ENCODE data around the gene RNF213. TPM values are rescaled to one million over a fixed set of nuclear protein-coding genes. Genes with fewer than 3 reads are reported as not detected.

Gene RNF213
- total RNA-seq, 4 donors from 2014 or later = 90.5 to 186 (median 142) TPM

DNA sequence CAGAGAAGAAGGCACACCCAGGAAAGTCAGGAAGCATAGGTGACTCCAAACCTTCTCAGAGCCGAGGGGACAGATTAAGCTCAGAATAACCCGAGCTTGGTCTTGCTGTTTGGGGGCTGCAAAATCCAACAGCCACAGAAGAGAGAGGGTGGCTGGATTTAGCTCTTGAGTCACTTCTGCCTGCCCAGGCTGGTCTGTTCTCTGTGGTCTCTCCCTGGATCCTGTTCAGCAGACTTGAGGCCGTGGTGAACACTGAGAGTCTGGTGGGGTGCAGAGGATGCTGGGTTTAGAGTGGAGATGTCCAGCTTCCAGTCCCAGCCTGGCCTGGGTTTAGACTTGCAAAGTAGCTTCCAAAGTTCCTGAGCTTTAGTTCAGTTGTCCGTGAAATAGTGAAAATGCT lies 31.6 kb upstream of the RNF213 start:
- no peaks in the 10 kb centered on the region for H3K27me3 ChIP-seq
- intact Hi-C loops (cut with DNase I; ENCODE audit: low total_unique reads) = no loop called here
- H3K4me1 ChIP-seq = no peaks in the 10 kb centered on the region
- no peak for DNase-seq
- H3K9me3 ChIP-seq = peaks cover 0 to 16% of the 10 kb centered on the region in 2 donors
- no peak overlapping the region for H3K4me3 ChIP-seq
- H3K27ac ChIP-seq = no peak overlapping the region
- no peak for TF ChIP-seq CTCF (IDR thresholded peaks at IDR 0.05)
- no peak for TF ChIP-seq POLR2A (IDR thresholded peaks at IDR 0.05)
- H3K36me3 ChIP-seq = no peaks in the 10 kb centered on the region

GRCh38 chr17:80232438-80232837 lies 28.2 kb upstream of the RNF213 start:
- intact Hi-C loops (cut with DNase I; ENCODE audit: low total_unique reads) = no loop called here
- peaks cover 0 to 16% of the 10 kb centered on the region in 2 donors for H3K9me3 ChIP-seq
- no peaks in the 10 kb centered on the region for H3K27me3 ChIP-seq
- no peak for DNase-seq
- H3K4me3 ChIP-seq = no peak overlapping the region
- no peaks in the 10 kb centered on the region for H3K4me1 ChIP-seq
- TF ChIP-seq CTCF (IDR thresholded peaks at IDR 0.05) (no peak), POLR2A (IDR thresholded peaks at IDR 0.05) (no peak)
- no peak overlapping the region for H3K27ac ChIP-seq
- H3K36me3 ChIP-seq = no peaks in the 10 kb centered on the region

GRCh38 chr17:80233202-80233601 lies 27.4 kb upstream of the RNF213 start:
- H3K36me3 ChIP-seq = no peaks in the 10 kb centered on the region
- no peaks in the 10 kb centered on the region for H3K4me1 ChIP-seq
- intact Hi-C loops (cut with DNase I; ENCODE audit: low total_unique reads) = no loop called here

DNA sequence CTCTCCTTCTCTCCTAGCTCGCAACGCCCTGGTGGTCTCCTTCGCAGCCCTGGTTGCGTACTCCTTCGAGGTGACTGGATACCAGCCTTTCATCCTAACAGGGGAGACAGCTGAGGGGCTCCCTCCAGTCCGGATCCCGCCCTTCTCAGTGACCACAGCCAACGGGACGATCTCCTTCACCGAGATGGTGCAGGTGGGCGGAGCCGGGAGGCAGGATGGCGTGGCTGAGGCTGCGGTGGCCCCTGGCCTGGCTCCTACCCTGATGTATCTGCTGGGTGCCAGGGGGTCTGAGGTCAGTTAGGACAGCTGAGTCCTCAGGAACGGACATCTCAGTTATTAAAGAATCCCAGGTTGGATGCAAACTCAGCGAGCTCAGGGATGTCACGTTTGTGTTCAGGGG lies 23.7 kb upstream of the RNF213 start:
- H3K4me3 ChIP-seq = no peak overlapping the region
- no peaks in the 10 kb centered on the region for H3K4me1 ChIP-seq
- no peaks in the 10 kb centered on the region for H3K27me3 ChIP-seq
- TF ChIP-seq POLR2A (IDR thresholded peaks at IDR 0.05) (no peak), CTCF (IDR thresholded peaks at IDR 0.05) (no peak)
- H3K36me3 ChIP-seq = no peaks in the 10 kb centered on the region
- intact Hi-C loops (cut with DNase I; ENCODE audit: low total_unique reads) = no loop called here
- DNase-seq = no peak
- H3K9me3 ChIP-seq = peaks cover 0 to 14% of the 10 kb centered on the region in 2 donors
- H3K27ac ChIP-seq = no peak overlapping the region

More at GRCh38 chr17:80233202-80233601, 27.4 kb upstream of the RNF213 start:
- no peak overlapping the region for H3K4me3 ChIP-seq
- TF ChIP-seq CTCF (IDR thresholded peaks at IDR 0.05) (no peak), POLR2A (IDR thresholded peaks at IDR 0.05) (no peak)
- peaks cover 0 to 16% of the 10 kb centered on the region in 2 donors for H3K9me3 ChIP-seq
- no peak overlapping the region for H3K27ac ChIP-seq
- DNase-seq = no peak
- no peaks in the 10 kb centered on the region for H3K27me3 ChIP-seq

- Histone ChIP-seq H3K4me3 (no peak overlapping the region), H3K4me1 (no peaks in the 10 kb centered on the region), H3K27ac (no peak overlapping the region), H3K36me3 (no peaks in the 10 kb centered on the region), H3K27me3 (no peaks in the 10 kb centered on the region), H3K9me3 (peaks cover 0 to 9% of the 10 kb centered on the region in 2 donors)
- intact Hi-C loops (cut with DNase I; ENCODE audit: low total_unique reads) = no loop called here
- no peak for DNase-seq
- no peak for TF ChIP-seq CTCF (IDR thresholded peaks at IDR 0.05)
Measured at GRCh38 chr17:80237386-80237785, 23.3 kb upstream of the RNF213 start.
